PFSK-1 (cell line): ENCODE measurements around the gene COG7.

ENCODE experiments used
- POLR2AphosphoS5 ChIP-seq: IDR thresholded peaks from 2 replicates; pipeline ENCODE4 v1.6.1; 2012; ENCODE audit warnings: low read depth, mild to moderate bottlenecking, control low read depth, low read length, moderate library complexity
- SIN3A ChIP-seq: IDR thresholded peaks from 2 replicates; pipeline ENCODE4 v1.6.1; 2012; ENCODE audit warnings: mild to moderate bottlenecking, low read length, moderate library complexity, borderline replicate concordance; ENCODE audit not compliant: insufficient read depth
- TAF1 ChIP-seq: IDR thresholded peaks from 2 replicates; pipeline ENCODE4 v1.6.1; 2012; ENCODE audit warnings: low read length, control low read depth, borderline replicate concordance; ENCODE audit not compliant: insufficient read depth

GRCh38 chr16:23383881-23384280 is 69.1 kb downstream of the COG7 start:
- TF ChIP-seq POLR2AphosphoS5 (no peak), TAF1 (no peak), SIN3A (no peak)
